Measurements from ENCODE around the gene DNAH17.
"Not testable (repeated sequence)": the region's sequence is repeated elsewhere in the genome, so short reads cannot be mapped to it uniquely, and the experiment has no call there.

Gene DNAH17

GRCh38 chr17:78475211-78475610, 102.0 kb downstream of the DNAH17 start:
- DNase-seq (ENCODE audit: low spot score) = no peak

- no peak for DNase-seq (ENCODE audit: low spot score)
Measured at GRCh38 chr17:78474614-78475146, 102.5 kb downstream of the DNAH17 start.

GRCh38 chr17:78473951-78474613, 103.1 kb downstream of the DNAH17 start:
- DNase-seq (ENCODE audit: low spot score) = no peak

- DNase-seq (ENCODE audit: low spot score) = no peak
Measured at GRCh38 chr17:78472035-78472905, 104.9 kb downstream of the DNAH17 start.

- DNase-seq (ENCODE audit: low spot score) = no peak
Measured at GRCh38 chr17:78471635-78472034, 105.6 kb downstream of the DNAH17 start.

GRCh38 chr17:78469443-78469842, 107.8 kb downstream of the DNAH17 start:
- DNase-seq (ENCODE audit: low spot score) = no peak

- DNase-seq (ENCODE audit: low spot score) = no peak
Measured at GRCh38 chr17:78468366-78468765, 108.8 kb downstream of the DNAH17 start.

GRCh38 chr17:78466786-78467715, 110.1 kb downstream of the DNAH17 start:
- no peak for DNase-seq (ENCODE audit: low spot score)

- not testable (repeated sequence) for DNase-seq (ENCODE audit: low spot score)
Measured at GRCh38 chr17:78466109-78466785, 110.9 kb downstream of the DNAH17 start.

- DNase-seq (ENCODE audit: low spot score) = no peak
Measured at GRCh38 chr17:78462148-78462547, 115.0 kb downstream of the DNAH17 start.

- no peak for DNase-seq (ENCODE audit: low spot score)
Measured at GRCh38 chr17:78461799-78462053, 115.5 kb downstream of the DNAH17 start.

- DNase-seq (ENCODE audit: low spot score) = no peak
Measured at GRCh38 chr17:78460951-78461798, 116.0 kb downstream of the DNAH17 start.

- DNase-seq (ENCODE audit: low spot score) = no peak
Measured at GRCh38 chr17:78460176-78460675, 117.0 kb downstream of the DNAH17 start.

GRCh38 chr17:78459696-78460095, 117.5 kb downstream of the DNAH17 start:
- no peak for DNase-seq (ENCODE audit: low spot score)

GRCh38 chr17:78458736-78459335, 118.4 kb downstream of the DNAH17 start:
- no peak for DNase-seq (ENCODE audit: low spot score)

GRCh38 chr17:78458091-78458490, 119.1 kb downstream of the DNAH17 start:
- no peak for DNase-seq (ENCODE audit: low spot score)

- DNase-seq (ENCODE audit: low spot score) = no peak
Measured at GRCh38 chr17:78454346-78454745, 122.8 kb downstream of the DNAH17 start.

- no peak for DNase-seq (ENCODE audit: low spot score)
Measured at GRCh38 chr17:78451753-78452152, 125.4 kb downstream of the DNAH17 start.

GRCh38 chr17:78450696-78451345, 126.4 kb downstream of the DNAH17 start:
- no peak for DNase-seq (ENCODE audit: low spot score)

Measured in COLO829 (cell line).